GM23338 (cell line): ENCODE measurements around the gene MRPL28.

ENCODE experiments used
- CREB1 ChIP-seq: fragments of 250-450 bp; sonication (Bioruptor Pico); IDR thresholded peaks from 2 replicates; pipeline ENCODE4 v1.5.0; 2020; ENCODE audit warnings: low read depth, mild to moderate bottlenecking, moderate library complexity
- TF ChIP-seq, protein P1 (sequence below), 2 experiments: fragments of 200-600 bp in 1 of 2; sonication (generic) in 1 of 2; conservative IDR thresholded peaks; 2 replicates each; pipeline versions ENCODE4 v1.5.1 to v1.6.1; 2016 to 2017; ENCODE audit warnings: antibody characterized with exemption in 2 of 2, low read depth in 2 of 2, mild to moderate bottlenecking in 2 of 2, moderate library complexity in 1 of 2

DNA sequence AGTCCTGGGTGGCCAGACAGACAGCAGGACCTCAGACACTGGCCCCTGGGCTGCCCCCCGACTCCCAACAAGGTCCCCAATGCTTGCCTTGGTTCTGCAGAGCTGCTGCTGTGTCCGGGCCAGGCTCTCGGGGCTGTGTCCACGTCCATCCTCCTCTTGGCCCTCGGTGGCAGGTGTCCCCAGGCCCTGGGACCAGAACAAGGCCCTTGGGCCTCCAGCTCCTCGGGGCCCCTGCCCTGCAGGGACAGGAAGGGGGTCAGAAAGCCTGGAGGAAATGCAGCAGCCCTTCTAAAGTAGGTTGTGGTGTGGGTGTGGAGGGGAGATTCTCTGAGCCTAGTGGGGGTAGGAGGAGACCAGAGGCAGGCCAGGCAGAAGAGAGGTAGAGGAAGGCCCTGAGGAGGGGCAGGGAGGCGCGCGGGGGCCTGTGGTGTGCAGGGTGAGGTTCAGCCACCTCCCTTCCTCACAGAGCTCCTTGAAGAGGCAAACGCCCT lies 15.3 kb downstream of the MRPL28 start:
- TF ChIP-seq, protein P1, sequence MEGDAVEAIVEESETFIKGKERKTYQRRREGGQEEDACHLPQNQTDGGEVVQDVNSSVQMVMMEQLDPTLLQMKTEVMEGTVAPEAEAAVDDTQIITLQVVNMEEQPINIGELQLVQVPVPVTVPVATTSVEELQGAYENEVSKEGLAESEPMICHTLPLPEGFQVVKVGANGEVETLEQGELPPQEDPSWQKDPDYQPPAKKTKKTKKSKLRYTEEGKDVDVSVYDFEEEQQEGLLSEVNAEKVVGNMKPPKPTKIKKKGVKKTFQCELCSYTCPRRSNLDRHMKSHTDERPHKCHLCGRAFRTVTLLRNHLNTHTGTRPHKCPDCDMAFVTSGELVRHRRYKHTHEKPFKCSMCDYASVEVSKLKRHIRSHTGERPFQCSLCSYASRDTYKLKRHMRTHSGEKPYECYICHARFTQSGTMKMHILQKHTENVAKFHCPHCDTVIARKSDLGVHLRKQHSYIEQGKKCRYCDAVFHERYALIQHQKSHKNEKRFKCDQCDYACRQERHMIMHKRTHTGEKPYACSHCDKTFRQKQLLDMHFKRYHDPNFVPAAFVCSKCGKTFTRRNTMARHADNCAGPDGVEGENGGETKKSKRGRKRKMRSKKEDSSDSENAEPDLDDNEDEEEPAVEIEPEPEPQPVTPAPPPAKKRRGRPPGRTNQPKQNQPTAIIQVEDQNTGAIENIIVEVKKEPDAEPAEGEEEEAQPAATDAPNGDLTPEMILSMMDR (conservative IDR thresholded peaks at IDR 0.05; ENCODE audit: low read depth in 2 of 2) = no peak
- TF ChIP-seq CREB1 = no peak
